Neural cell (in vitro differentiated cells): ENCODE results near the gene MEGF9. TPM values are rescaled to one million over a fixed set of nuclear protein-coding genes. Genes with fewer than 3 reads are reported as not detected.

ENCODE experiments used
- H2AFZ ChIP-seq: fragments of 200-600, 300-800 bp; sonication (generic), shearing (Covaris generic); 2 replicates; pipeline ENCODE4 v1.6.0; 2014; ENCODE audit warnings: low read depth, mild to moderate bottlenecking, antibody characterized with exemption, low read length, moderate library complexity
- H3F3A ChIP-seq: fragments of 200-600 bp; shearing (Covaris generic); 2 replicates; pipeline ENCODE4 v1.6.1; 2016; ENCODE audit warnings: mild to moderate bottlenecking, moderate library complexity, mixed read lengths, antibody characterized with exemption, low read length; ENCODE audit not compliant: insufficient read depth, poor library complexity, severe bottlenecking
- H3K27ac ChIP-seq: fragments of 200-600, 300-800 bp; sonication (generic), shearing (Covaris generic); 2 replicates; pipeline ENCODE4 v1.5.1; 2014; ENCODE audit warnings: mild to moderate bottlenecking, low read length, moderate library complexity
- H3K27me3 ChIP-seq: fragments of 300-800, 200-600 bp; sonication (generic), shearing (Covaris generic); 2 replicates; pipeline ENCODE4 v1.6.0; 2014; ENCODE audit warnings: mild to moderate bottlenecking, low read depth, low read length, moderate library complexity; ENCODE audit not compliant: insufficient read depth
- H3K36me3 ChIP-seq: fragments of 300-800, 200-600 bp; sonication (generic), shearing (Covaris generic); 2 replicates; pipeline ENCODE4 v1.5.1; 2014; ENCODE audit warnings: mild to moderate bottlenecking, antibody characterized with exemption, low read length, moderate library complexity; ENCODE audit not compliant: insufficient read depth
- H3K4me2 ChIP-seq: fragments of 300-800, 200-600 bp; sonication (generic), shearing (Covaris generic); 2 replicates; pipeline ENCODE4 v1.6.0; 2014; ENCODE audit warnings: mild to moderate bottlenecking, low read length
- H3K4me3 ChIP-seq: fragments of 300-800, 200-600 bp; sonication (generic), shearing (Covaris generic); 2 replicates; pipeline ENCODE4 v1.5.1; 2014; ENCODE audit warnings: mild to moderate bottlenecking, low read length, moderate library complexity
- H3K79me2 ChIP-seq: fragments of 200-600 bp; shearing (Covaris generic); replicated peaks from 2 replicates; pipeline ENCODE4 v1.6.0; 2014; ENCODE audit warnings: mild to moderate bottlenecking, low read length, moderate library complexity; ENCODE audit not compliant: insufficient read depth
- H3K9ac ChIP-seq: fragments of 300-800, 200-600 bp; sonication (generic), shearing (Covaris generic); 2 replicates; pipeline ENCODE4 v1.6.1; 2016; ENCODE audit warnings: mild to moderate bottlenecking, low read length, mixed read lengths
- H3K9me2 ChIP-seq: fragments of 200-600 bp; shearing (Covaris generic); 2 replicates; pipeline ENCODE4 v1.6.1; 2016; ENCODE audit warnings: mild to moderate bottlenecking, low read length, mixed read lengths; ENCODE audit not compliant: insufficient read depth
- H3K9me3 ChIP-seq: fragments of 200-600, 300-800 bp; sonication (generic), shearing (Covaris generic); 2 replicates; pipeline ENCODE4 v1.6.1; 2016; ENCODE audit warnings: mild to moderate bottlenecking, mixed run types, low read length, moderate library complexity, mixed read lengths
- H4K20me1 ChIP-seq: fragments of 200-600 bp; shearing (Covaris generic); 2 replicates; pipeline ENCODE4 v1.6.1; 2016; ENCODE audit warnings: mild to moderate bottlenecking, mixed run types; ENCODE audit not compliant: insufficient read depth
- EP300 ChIP-seq: fragments of 450-650 bp; conservative IDR thresholded peaks from 2 replicates; pipeline ENCODE4 v1.6.1; 2014; ENCODE audit warnings: antibody characterized with exemption, mild to moderate bottlenecking, moderate library complexity; ENCODE audit not compliant: poor library complexity, severe bottlenecking
- EZH2 ChIP-seq: fragments of 200-600, 300-800 bp; shearing (Covaris generic), sonication (generic); IDR thresholded peaks from 2 replicates; pipeline ENCODE4 v1.6.1; 2014; ENCODE audit warnings: antibody characterized with exemption, low read length, borderline replicate concordance, mild to moderate bottlenecking; ENCODE audit not compliant: insufficient read depth, poor library complexity, severe bottlenecking
- MXI1 ChIP-seq: fragments of 450-650 bp; conservative IDR thresholded peaks from 2 replicates; pipeline ENCODE4 v1.6.1; 2014; ENCODE audit warnings: antibody characterized with exemption, mild to moderate bottlenecking; ENCODE audit not compliant: poor library complexity, severe bottlenecking
- POLR2AphosphoS5 ChIP-seq: IDR thresholded peaks from 2 replicates; pipeline ENCODE4 v1.6.1; 2012
- RAD21 ChIP-seq: fragments of 450-650 bp; conservative IDR thresholded peaks from 2 replicates; pipeline ENCODE4 v1.6.1; 2014; ENCODE audit warnings: antibody characterized with exemption, mild to moderate bottlenecking, moderate library complexity
- REST ChIP-seq: IDR thresholded peaks from 2 replicates; pipeline ENCODE4 v1.6.1; 2012; ENCODE audit warnings: borderline replicate concordance
- SMC3 ChIP-seq: fragments of 450-650 bp; conservative IDR thresholded peaks from 2 replicates; pipeline ENCODE4 v1.6.1; 2014; ENCODE audit warnings: antibody characterized with exemption, mild to moderate bottlenecking, moderate library complexity; ENCODE audit not compliant: poor library complexity
- TAF1 ChIP-seq: IDR thresholded peaks from 2 replicates; pipeline ENCODE4 v1.6.1; 2012; ENCODE audit warnings: low read depth
- polyA plus RNA-seq: library from polyadenylated mRNA; depleted of rRNA; stranded (reverse); fragments of >200 nt; gene quantifications from 2 replicates; pipeline ENCODE4 v1.2.3, GENCODE V29; 2014
- TF ChIP-seq, protein P1 (sequence below): fragments of 450-650 bp; IDR thresholded peaks from 2 replicates; pipeline ENCODE4 v1.5.1; 2014; ENCODE audit warnings: antibody characterized with exemption, mild to moderate bottlenecking, moderate library complexity; ENCODE audit not compliant: poor library complexity, severe bottlenecking

MEGF9 gene
- polyA plus RNA-seq, 1 donor from 2014 or later: 35.0 TPM

- Histone ChIP-seq H3K27me3 (no peaks in the 10 kb centered on the region), H2AFZ (no peak overlapping the region), H3K27ac (no peak overlapping the region), H4K20me1 (no peaks in the 10 kb centered on the region), H3K9me3 (no peaks in the 10 kb centered on the region), H3K4me3 (no peak overlapping the region), H3K9me2 (no peaks in the 10 kb centered on the region), H3K36me3 (no peaks in the 10 kb centered on the region), H3K4me2 (no peak overlapping the region), H3K79me2 (peaks cover 47% of the 10 kb centered on the region), H3K9ac (no peak overlapping the region), H3F3A (no peaks in the 10 kb centered on the region)
- TF ChIP-seq, protein P1, sequence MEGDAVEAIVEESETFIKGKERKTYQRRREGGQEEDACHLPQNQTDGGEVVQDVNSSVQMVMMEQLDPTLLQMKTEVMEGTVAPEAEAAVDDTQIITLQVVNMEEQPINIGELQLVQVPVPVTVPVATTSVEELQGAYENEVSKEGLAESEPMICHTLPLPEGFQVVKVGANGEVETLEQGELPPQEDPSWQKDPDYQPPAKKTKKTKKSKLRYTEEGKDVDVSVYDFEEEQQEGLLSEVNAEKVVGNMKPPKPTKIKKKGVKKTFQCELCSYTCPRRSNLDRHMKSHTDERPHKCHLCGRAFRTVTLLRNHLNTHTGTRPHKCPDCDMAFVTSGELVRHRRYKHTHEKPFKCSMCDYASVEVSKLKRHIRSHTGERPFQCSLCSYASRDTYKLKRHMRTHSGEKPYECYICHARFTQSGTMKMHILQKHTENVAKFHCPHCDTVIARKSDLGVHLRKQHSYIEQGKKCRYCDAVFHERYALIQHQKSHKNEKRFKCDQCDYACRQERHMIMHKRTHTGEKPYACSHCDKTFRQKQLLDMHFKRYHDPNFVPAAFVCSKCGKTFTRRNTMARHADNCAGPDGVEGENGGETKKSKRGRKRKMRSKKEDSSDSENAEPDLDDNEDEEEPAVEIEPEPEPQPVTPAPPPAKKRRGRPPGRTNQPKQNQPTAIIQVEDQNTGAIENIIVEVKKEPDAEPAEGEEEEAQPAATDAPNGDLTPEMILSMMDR: no peak
- TF ChIP-seq EZH2: no peak
- TF ChIP-seq EP300: no peak
- no peak for TF ChIP-seq MXI1
- no peak for TF ChIP-seq SMC3
- no peak for TF ChIP-seq RAD21
- TF ChIP-seq REST: no peak
- no peak for TF ChIP-seq POLR2AphosphoS5
- TF ChIP-seq TAF1: no peak
Measured at GRCh38 chr9:120690372-120690771, 23.9 kb downstream of the MEGF9 start.

DNA sequence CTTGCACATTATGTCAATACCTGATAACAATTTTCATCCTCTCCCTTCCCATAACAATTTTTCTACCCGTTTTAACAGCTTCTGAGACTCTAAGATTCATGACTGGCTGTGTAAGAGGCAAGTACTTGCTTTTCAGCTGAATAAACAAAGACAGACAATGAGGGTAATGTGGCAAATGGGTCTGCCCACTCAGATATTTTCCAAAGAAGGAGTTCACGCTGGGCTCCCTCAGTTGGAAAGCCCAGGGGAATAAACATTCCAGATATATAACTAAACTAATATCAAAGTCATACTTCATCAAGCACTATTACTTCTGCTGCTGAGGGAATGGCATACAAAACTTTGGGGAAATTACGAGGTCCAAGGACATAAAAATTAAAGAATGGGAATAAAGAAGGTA, 24.4 kb downstream of the MEGF9 start:
- Histone ChIP-seq H3K9ac (no peak overlapping the region), H3K27ac (no peak overlapping the region), H2AFZ (no peak overlapping the region), H3K79me2 (peaks cover 46% of the 10 kb centered on the region), H3K36me3 (no peaks in the 10 kb centered on the region), H3K9me3 (no peaks in the 10 kb centered on the region), H4K20me1 (no peaks in the 10 kb centered on the region), H3K4me2 (no peak overlapping the region), H3K9me2 (no peaks in the 10 kb centered on the region), H3F3A (no peaks in the 10 kb centered on the region), H3K4me3 (no peak overlapping the region), H3K27me3 (no peaks in the 10 kb centered on the region)
- TF ChIP-seq SMC3: no peak

DNA sequence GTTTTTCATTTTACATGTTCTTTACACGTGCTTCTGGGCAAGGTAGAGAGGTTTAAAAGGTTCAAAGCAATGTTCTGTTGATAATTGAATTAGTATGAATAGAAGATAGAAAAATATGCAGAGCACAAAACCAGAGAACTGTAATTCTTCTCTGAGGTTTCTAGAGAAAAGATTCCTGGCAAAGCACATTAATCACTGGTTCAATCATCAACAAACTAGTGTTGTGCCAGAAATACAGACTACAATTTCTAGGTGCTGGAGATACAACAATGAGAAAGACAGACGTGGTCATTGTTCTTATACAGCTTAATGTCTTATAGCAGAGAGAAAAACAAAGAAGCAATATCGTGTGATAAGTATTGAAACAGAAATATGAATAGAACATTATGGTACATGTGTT, 25.5 kb downstream of the MEGF9 start:
- Histone ChIP-seq H3K79me2 (peaks cover 45% of the 10 kb centered on the region), H3K4me3 (no peak overlapping the region), H4K20me1 (no peaks in the 10 kb centered on the region), H3K9me3 (no peaks in the 10 kb centered on the region), H3K4me2 (no peak overlapping the region), H3K9me2 (no peaks in the 10 kb centered on the region), H3F3A (peaks cover 3% of the 10 kb centered on the region), H3K27ac (no peak overlapping the region), H3K36me3 (no peaks in the 10 kb centered on the region), H3K9ac (no peak overlapping the region), H2AFZ (no peak overlapping the region), H3K27me3 (no peaks in the 10 kb centered on the region)
- TF ChIP-seq EP300: no peak
- no peak for TF ChIP-seq MXI1
- TF ChIP-seq POLR2AphosphoS5: no peak
- no peak for TF ChIP-seq EZH2
- TF ChIP-seq SMC3: no peak
- TF ChIP-seq TAF1: no peak
- no peak for TF ChIP-seq RAD21
